Measurements from ENCODE around the gene CNOT9. TPM values are rescaled to one million over a fixed set of nuclear protein-coding genes. Genes with fewer than 3 reads are reported as not detected.
"Not testable (repeated sequence)": the region's sequence is repeated elsewhere in the genome, so short reads cannot be mapped to it uniquely, and the experiment has no call there.

CNOT9 gene
- total RNA-seq, 1 donor from 2014 or later, result 30.9 TPM

GRCh38 chr2:218536804-218537494, 31.7 kb upstream of the CNOT9 start:
- Histone ChIP-seq H3K4me1 (no peaks in the 10 kb centered on the region), H3K36me3 (peaks cover 67% of the 10 kb centered on the region), H3K27me3 (no peaks in the 10 kb centered on the region), H3K9me3 (no peaks in the 10 kb centered on the region), H3K27ac (no peak overlapping the region), H3K4me3 (no peak overlapping the region)
- TF ChIP-seq CTCF (IDR thresholded peaks at IDR 0.05), result no peak
- intact Hi-C loops (cut with DNase I), result no loop called here
- ATAC-seq, result no peak
- no peak for DNase-seq

- intact Hi-C loops (cut with DNase I), result no loop called here
- Histone ChIP-seq H3K27ac (no peak overlapping the region), H3K4me1 (no peaks in the 10 kb centered on the region), H3K4me3 (no peak overlapping the region), H3K27me3 (no peaks in the 10 kb centered on the region), H3K9me3 (no peaks in the 10 kb centered on the region), H3K36me3 (peaks cover 81% of the 10 kb centered on the region)
- no peak for TF ChIP-seq CTCF (IDR thresholded peaks at IDR 0.05)
- DNase-seq (no peak), ATAC-seq (no peak)
These were observed 28.6 kb upstream of the CNOT9 start for GRCh38 chr2:218540015-218540414.

GRCh38 chr2:218546012-218546411, 22.6 kb upstream of the CNOT9 start:
- Histone ChIP-seq H3K36me3 (peaks cover 89% of the 10 kb centered on the region), H3K4me3 (no peak overlapping the region), H3K27ac (no peak overlapping the region), H3K27me3 (no peaks in the 10 kb centered on the region), H3K9me3 (no peaks in the 10 kb centered on the region), H3K4me1 (no peaks in the 10 kb centered on the region)
- no peak for DNase-seq
- TF ChIP-seq CTCF (IDR thresholded peaks at IDR 0.05), result no peak
- no peak for ATAC-seq
- intact Hi-C loops (cut with DNase I), result no loop called here

- no peak for ATAC-seq
These were observed 21.1 kb upstream of the CNOT9 start for GRCh38 chr2:218547511-218547910.

GRCh38 chr2:218547978-218548377, 20.7 kb upstream of the CNOT9 start:
- intact Hi-C loops (cut with DNase I), result no loop called here
- no peak for ATAC-seq
- Histone ChIP-seq H3K36me3 (peaks cover 88% of the 10 kb centered on the region), H3K4me1 (no peaks in the 10 kb centered on the region), H3K9me3 (no peaks in the 10 kb centered on the region), H3K27me3 (no peaks in the 10 kb centered on the region), H3K27ac (no peak overlapping the region), H3K4me3 (no peak overlapping the region)
- DNase-seq, result no peak
- TF ChIP-seq CTCF (IDR thresholded peaks at IDR 0.05), result no peak

More at GRCh38 chr2:218547511-218547910, 21.1 kb upstream of the CNOT9 start:
- Histone ChIP-seq H3K27ac (no peak overlapping the region), H3K27me3 (no peaks in the 10 kb centered on the region), H3K4me3 (no peak overlapping the region), H3K4me1 (no peaks in the 10 kb centered on the region), H3K9me3 (no peaks in the 10 kb centered on the region), H3K36me3 (peaks cover 88% of the 10 kb centered on the region)
- intact Hi-C loops (cut with DNase I), result no loop called here
- TF ChIP-seq CTCF (IDR thresholded peaks at IDR 0.05), result no peak
- DNase-seq, result no peak

- peaks cover 87% of the 10 kb centered on the region for H3K36me3 ChIP-seq
- intact Hi-C loops (cut with DNase I); H3K4me3 ChIP-seq; H3K27ac ChIP-seq; H3K27me3 ChIP-seq; DNase-seq; H3K9me3 ChIP-seq; ATAC-seq; H3K4me1 ChIP-seq: not testable (repeated sequence)
These were observed 14.4 kb upstream of the CNOT9 start for GRCh38 chr2:218554225-218554624.
